ENCODE data around the gene DNAJB8.

The DNAJB8 gene

DNA sequence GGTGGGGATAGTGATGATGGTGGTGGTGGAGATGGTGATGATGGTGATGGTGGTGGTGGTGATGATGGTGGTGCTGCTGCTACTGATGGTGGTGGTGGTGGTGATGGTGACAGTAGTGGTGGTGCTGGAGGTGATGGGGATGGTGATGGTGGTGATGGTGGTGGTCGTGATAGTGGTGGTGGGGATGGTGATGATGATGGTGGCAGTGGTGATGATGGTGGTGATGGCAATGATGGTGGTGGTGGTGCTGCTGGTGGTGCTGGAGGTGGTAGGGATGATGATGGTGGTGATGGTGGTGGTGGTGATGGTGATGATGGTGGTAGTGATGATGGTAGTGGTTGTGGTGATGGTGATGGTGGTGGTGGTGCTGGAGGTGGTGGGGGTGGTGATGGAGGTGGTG lies 21.3 kb downstream of the DNAJB8 start:
- DNase-seq (ENCODE audit: low spot score) = no peak

GRCh38 chr3:128443771-128444170 lies 22.9 kb downstream of the DNAJB8 start:
- DNase-seq (ENCODE audit: low spot score) = no peak

DNA sequence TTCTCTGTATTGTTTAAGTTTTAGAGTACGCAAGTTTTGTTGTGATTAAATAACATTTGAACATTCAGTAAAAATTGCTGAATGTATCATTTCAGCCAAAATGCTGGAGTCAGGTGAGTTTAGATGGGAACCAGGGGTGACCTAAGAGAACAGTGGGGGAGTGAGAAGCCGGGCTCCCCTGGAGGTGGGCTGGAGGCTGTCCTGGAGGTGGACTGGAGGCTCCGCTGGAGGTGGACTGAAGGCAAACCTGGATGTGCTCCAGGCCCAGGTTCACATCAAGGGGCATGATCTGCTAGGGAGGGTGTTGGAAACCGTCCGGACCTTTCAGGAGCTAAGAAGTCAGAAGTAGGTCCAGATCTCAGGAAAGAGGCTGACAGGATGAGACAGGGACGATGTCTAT lies 23.7 kb downstream of the DNAJB8 start:
- DNase-seq (ENCODE audit: low spot score) = no peak

DNA sequence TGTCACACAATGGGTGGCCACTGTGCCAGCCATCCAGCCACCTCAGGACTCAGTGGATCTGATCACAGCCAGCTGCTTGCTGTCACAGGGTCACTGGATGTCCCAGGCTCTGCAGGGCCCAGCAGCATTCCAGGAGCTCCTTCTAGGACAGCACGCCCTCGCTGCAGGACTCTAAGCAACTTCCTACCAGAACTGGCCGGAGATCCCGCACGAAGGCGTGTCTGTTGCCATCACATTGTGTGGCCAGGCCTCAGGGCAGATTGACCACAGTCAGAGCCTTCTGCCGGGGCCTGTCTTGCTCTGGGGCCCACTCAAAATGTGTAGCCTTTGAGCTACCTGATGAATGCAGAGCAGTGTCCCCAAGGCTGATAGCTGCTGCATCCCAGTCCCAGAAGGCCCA lies 24.6 kb downstream of the DNAJB8 start:
- DNase-seq (ENCODE audit: low spot score) = no peak

- peak; percentile 65 for DNase-seq (ENCODE audit: low spot score)
These were observed 27.5 kb downstream of the DNAJB8 start for GRCh38 chr3:128439226-128439625.

DNA sequence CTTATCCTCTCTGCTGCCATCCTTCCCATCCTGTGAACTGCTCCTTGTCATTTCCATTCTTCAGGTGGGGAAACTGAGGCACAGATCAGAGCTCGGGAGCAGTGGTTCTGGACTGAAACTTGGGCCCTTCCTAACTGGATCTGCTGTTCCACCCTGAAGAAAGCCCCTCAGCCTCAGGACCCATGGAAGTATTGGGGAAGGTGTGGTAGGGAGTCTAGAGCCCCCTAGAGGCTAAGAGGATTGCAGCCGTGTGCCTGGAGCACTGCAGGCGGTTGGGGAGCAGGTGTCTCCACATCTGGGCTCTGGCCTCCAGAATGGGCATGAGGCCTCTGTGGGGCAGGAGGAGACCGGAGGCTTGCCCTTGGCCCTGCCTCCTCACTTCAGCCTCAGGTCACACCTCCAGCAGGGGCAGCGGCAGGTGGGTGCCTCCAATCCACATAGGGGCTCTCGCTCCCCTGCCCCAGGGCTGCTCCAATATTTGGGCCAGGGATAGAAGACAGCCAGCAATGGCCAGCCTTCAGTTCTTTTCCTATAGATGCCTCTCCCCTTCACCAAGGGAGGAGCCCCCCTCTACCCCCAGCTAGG lies 28.1 kb downstream of the DNAJB8 start:
- no peak for DNase-seq (ENCODE audit: low spot score)

- DNase-seq (ENCODE audit: low spot score) = no peak
These were observed 30.5 kb downstream of the DNAJB8 start for GRCh38 chr3:128436214-128436613.

- no peak for DNase-seq (ENCODE audit: low spot score)
These were observed 31.1 kb downstream of the DNAJB8 start for GRCh38 chr3:128435561-128435960.

GRCh38 chr3:128435058-128435457 lies 31.6 kb downstream of the DNAJB8 start:
- DNase-seq (ENCODE audit: low spot score) = no peak

DNA sequence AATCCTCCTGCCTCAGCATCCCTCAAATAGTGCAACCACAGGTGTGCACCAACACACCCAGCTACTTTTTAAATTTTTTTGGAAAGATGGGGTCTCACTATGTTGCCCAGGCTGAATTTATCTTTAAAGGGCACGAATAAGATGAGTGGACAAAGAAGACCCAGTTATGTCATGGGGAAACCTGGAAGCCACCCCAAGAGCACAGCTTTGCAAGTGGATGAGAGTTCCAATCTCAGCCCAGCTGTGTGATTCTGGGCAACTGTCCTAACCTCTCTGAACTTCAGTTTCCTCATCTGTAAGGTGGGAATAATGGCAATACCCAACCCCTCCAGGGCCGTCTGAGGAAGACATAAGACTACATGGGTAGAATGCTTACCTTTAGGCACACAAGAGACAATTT lies 32.2 kb downstream of the DNAJB8 start:
- no peak for DNase-seq (ENCODE audit: low spot score)

DNA sequence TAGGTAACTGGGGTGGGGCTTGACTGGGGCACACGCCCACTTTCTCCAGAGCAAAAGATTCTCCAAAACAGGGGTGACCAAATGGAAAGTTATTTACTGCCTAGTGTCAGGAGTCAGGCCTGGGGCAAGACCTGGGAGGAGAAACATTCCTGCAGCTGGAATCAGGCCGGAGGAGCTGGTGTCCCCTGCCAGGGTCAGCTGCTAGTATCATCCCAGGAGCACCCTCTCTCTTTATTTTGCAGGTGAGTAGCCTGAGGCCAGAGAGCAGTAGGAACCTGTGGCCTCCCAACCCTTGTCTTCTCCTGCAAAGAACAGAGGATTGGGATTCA lies 32.9 kb downstream of the DNAJB8 start:
- peak; percentile 47 for DNase-seq (ENCODE audit: low spot score)

- peak; percentile 67 for DNase-seq (ENCODE audit: low spot score)
These were observed 33.5 kb downstream of the DNAJB8 start for GRCh38 chr3:128432971-128433836.

- no peak for DNase-seq (ENCODE audit: low spot score)
These were observed 34.3 kb downstream of the DNAJB8 start for GRCh38 chr3:128432301-128432970.

DNA sequence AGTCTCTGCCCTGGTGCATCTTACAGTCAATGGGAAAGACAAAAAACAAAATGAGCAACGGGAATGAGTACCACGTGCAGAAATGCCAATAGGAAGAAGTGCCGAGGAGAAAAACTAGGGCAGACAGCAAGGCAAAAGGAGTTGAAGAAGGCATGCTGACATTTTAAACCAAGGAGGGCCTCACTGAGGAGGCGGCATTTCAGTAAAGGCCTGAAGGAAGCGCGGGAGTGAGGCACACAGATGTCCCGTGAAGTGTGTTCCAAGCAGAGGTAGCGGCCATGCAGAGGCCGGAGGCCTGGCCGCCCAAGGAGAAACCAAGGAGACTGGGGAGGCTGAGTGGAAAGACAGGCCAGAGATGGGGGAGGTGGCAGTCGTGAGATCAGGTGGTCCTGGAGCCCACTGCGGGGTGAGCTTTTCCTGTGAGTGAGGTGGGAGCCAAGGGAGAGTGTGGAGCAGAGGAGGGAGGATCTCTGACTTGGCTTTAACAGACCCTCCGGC lies 34.8 kb downstream of the DNAJB8 start:
- DNase-seq (ENCODE audit: low spot score) = no peak

DNA sequence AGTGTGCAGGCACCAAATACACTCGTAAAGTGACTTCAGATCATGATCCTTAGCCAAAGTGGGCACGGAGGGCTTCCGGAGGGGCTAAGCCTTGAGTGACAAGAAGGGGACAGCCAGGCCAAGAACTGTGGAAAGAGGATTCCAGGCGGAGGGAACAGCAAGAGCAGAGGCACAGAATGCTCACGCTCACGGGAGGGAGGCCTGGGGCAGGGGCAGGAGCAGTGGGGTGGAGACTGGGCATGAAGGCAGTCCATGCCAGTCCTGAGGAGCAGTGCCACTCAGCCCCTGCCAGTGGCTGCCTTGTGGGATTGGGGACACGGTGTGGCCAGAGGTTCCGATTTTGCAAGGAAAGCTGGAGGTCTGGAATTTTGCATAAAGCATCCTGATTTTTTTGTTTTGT lies 36.0 kb downstream of the DNAJB8 start:
- no peak for DNase-seq (ENCODE audit: low spot score)

GRCh38 chr3:128430301-128430700 lies 36.4 kb downstream of the DNAJB8 start:
- DNase-seq (ENCODE audit: low spot score) = no peak

DNA sequence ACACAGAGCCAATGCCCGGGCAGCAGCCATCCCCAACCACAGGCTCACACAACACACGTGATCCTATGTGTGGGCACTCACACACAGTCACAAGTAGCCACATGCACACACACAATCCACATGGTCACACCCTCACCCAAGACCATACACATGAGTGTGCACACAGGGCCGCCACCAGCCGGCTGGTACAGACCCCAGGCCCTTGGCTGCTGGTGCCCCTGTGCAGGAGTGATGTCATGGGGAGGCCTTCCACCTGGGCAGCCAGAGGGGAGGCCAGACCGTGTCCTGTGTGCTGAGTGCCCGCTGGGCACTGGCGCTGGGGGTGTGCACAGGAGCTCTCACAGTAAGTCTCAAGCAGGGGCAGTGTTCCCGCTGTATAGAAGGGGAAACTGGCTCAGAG lies 36.9 kb downstream of the DNAJB8 start:
- DNase-seq (ENCODE audit: low spot score) = no peak

DNA sequence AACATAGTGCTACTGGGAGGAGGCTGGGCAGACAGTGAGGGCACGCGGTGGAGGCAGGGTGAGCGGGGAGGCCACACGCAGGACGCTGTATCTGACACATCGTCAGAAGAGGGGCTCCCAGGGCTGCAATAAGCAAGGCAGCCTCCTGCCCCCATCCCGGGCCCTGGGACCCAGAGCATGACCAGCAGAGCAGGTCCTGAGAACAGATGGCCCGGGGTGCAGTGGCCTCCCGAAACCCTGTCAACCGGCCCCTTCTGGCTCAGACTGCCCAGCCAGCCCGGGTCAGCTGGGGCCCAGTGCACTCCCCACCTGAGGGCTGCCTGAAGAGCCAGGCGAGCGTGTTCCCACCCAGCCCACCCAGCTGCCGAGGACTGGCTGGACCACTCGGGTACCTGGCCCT lies 37.4 kb downstream of the DNAJB8 start:
- DNase-seq (ENCODE audit: low spot score) = no peak

DNA sequence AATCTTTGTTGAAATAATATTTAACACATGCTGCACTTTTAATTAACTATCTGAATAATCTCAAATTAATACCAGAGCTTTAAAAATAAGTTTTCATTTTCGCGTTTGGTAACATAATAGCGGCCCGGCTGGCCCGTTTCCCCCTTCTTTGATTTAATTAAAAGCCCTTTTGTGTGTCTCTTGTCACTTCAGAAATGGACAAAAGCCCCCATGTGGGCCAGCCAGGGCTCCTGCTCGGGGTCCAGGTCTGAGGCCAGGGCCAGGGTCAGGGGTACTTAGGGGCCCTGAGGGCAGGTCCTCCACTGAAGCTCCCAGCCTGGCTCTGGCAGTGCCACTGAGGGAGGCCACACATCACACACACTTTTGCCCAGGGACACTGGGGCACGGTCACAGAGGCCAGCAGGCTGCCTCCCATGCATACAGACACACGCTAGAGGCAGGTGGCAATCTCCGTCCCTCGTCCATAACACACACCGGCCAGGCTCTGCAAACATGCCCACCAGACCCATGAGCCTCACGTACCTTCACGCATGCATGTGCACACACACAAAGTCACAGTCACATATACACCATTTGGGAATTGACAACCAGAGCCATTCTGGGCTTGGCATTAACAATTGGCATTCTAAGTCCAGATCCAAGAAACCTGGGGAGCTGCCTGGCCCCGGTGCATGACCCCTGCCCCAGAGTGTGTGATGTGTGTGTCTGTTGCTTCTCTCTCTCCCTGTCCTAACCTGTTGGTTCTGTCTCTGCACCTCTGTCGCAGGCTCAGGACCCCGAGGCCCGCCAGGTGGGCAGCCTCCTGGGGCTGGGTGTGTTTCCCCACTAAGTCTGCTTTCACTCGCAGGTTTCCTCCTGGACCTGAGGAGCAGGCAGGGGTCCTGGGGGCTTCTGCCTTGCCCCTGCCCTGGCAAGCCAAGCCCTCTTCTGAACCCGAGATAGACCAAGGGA lies 38.5 kb downstream of the DNAJB8 start:
- no peak for DNase-seq (ENCODE audit: low spot score)

DNA sequence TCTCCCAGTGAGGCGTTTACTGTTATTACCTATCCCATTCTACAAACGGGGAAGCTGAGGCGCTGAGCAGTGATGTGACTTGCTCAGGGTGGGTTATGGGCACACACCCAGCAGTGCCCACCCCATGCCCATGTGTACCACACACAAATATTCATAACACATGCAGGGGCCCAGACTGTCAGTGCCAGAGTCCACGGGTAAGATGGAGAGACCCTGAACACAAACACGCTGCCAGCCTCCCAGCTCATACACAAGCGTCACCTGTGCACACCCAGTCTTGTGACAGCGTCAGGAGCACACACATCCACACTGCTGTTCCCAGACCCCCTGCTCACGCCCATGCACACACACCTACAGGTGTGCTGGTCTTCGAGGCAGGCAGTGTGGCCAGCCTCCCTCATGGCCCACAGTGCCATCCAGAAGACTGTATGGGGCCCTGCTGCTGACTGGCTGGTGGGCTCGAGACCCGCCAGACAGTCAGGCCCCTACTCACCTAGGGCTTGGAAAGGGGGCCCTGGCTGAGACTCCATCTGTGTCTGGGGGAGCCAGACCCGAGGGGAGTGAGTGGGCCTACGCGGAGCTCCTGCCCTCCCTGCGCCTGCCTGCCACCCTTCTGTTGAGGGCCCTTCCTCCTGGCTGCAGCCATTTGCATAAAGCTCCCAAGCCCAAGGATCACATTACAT lies 39.4 kb downstream of the DNAJB8 start:
- DNase-seq (ENCODE audit: low spot score) = no peak

GRCh38 chr3:128426128-128426921 lies 40.4 kb downstream of the DNAJB8 start:
- DNase-seq (ENCODE audit: low spot score) = peak; percentile 94
